ENCODE measurements around the gene NMNAT3.

Gene NMNAT3

DNA sequence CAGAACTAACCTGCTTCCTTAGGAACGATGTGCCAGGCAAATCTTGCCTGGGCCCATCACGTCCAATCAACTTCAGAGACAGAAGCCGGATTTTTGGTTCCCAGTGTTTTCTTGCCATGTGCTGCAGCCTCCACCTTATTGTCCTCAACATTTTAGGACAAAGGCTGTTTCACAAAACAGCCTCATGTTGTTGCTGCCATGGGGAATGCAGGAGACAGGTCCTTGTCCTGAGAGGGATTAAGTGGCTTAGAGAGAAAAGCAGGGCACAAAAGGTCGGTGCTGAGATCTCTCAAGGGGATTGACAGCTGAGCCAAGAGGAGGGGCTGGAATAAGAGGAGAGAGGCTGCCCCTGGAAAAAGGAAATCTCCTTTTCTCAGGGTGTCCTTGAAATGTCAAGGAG, 11.3 kb upstream of the NMNAT3 start:
- TF ChIP-seq GATA1 (IDR thresholded peaks at IDR 0.05; ENCODE audit: low read depth, low read length) (no peak), POLR2A (IDR thresholded peaks at IDR 0.05; ENCODE audit: low read length) (no peak)
- DNase-seq: no peak

DNA sequence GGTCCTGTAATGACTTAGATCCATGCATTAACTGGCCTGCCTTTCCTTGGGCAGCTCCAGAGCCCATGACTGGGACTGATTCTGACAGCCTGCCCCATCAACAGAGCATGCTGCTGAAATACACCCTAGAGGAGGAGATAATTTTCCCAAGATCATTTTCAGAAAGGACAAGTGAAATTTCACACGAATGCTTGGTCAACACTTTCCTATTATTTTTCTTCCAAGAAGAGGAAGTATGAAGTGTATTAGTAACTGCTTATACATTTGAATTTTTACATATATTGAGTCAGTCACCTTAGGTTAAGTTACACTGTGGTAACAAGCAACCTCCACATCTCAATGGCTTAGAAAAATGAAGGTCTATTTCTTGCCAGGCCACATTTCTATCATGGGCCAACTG, 9.7 kb upstream of the NMNAT3 start:
- TF ChIP-seq POLR2A (IDR thresholded peaks at IDR 0.05; ENCODE audit: low read length): no peak
- no peak for TF ChIP-seq GATA1 (IDR thresholded peaks at IDR 0.05; ENCODE audit: low read depth, low read length)

DNA sequence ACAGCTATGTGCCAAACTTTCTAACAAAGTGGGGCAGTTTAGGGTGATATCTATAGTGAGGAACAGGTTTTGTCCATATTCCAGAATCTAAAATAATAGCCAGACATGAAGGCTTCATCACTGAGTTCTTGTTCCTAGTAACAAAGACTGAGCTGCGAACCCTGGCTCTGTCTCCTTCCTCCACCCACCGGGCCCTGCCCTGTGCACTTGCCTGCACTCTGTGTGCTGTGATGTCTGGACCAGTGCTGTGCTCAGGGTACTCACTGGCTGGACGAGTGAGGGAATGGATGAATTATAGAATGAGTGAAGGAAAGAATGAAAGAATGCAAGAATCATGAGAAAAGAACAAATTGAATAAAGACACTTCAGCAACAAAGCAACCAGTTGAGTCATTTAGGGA, 8.9 kb upstream of the NMNAT3 start:
- no peak for TF ChIP-seq GATA1 (IDR thresholded peaks at IDR 0.05; ENCODE audit: low read depth, low read length)
- no peak for TF ChIP-seq POLR2A (IDR thresholded peaks at IDR 0.05; ENCODE audit: low read length)
- no peak for DNase-seq

More for the DNA sequence above, 9.7 kb upstream of the NMNAT3 start:
- no peak for DNase-seq

DNA sequence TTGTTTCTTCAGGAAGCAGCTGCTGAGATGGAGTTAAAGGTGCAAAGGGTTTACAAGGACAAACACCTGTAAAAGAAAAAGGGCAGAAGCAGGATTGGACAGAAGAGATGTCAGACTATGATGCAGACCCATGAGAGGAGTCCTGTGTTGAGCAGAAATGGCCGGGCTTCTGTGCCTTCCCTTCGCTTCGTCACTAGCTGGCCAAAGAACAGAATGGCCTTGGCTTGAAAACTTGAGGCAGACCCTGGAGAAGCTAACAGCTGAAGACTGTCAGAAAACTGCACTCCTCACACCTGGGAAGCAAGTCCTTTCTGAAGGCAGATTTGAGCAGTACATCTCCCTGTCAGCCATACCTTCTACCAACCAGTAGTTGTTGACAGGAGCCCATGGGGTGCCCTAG, 8.4 kb upstream of the NMNAT3 start:
- DNase-seq: no peak
- TF ChIP-seq POLR2A (IDR thresholded peaks at IDR 0.05; ENCODE audit: low read length): no peak
- TF ChIP-seq GATA1 (IDR thresholded peaks at IDR 0.05; ENCODE audit: low read depth, low read length): no peak

DNA sequence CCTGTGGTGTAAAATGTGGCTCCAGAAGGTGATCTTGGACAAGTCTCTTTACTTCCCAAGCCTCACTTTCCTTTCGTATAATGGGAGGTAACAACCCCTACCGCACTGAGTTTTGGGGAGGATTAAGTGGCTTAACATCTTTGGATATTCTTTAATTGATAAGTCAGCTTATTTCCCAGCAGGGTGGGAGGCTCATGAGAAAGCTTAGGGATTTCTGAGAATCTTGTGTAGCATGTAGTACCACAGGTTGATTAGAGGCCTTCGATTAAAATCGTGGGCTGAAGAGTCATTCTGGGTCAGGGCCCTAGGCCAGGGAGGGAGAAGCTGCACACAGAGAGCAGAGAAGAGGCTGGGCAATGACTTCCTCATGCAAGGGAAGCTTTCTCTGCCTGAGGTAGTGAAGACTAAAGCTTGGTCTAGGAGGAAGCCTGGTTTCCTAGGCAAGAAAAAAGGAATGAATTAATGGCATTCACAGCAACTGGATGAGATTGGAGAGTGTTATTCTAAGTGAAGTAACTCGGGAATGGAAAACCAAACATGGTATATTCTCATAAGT, 1.5 kb upstream of the NMNAT3 start:
- DNase-seq: peak; percentile 10 to 25
- TF ChIP-seq GATA1 (IDR thresholded peaks at IDR 0.05; ENCODE audit: low read depth, low read length) (no peak), POLR2A (IDR thresholded peaks at IDR 0.05; ENCODE audit: low read length) (no peak)

DNA sequence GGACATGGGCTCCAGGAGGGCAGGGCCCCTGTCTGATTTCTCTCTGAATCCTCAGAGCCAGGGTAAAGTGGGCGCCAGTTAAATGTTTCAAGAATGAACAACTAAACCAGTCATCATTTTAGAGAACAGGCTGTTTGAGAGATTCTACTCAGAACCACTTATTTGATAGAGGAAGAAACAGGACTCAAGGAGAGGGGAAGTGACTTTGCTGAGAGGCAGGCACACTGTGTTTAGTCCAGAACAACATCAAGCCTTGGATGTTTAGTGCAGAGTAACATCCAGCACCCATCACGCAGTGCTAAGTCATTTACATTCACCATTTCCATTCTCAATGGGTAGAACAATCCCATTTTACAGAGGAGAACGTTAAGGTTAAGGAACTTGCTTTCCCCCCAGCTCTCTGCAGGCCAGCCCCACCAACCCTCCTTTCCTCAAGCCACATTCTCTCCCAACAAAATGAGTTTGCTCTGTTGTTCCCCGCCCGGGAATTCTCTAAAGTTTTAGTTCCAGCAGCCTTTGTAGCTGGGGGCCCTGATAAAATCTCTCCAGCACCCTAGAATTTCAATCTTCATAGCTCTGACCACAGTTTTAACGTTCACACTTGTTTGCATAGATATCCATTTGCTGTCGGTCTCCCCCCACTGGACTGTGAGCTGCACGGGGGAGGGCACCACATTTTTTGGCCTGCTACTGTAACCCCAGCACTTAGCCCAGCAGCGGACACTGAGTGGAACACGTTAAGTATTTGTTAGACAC, 962 bp downstream of the NMNAT3 start:
- DNase-seq: peak; percentile 47 to 76
- no peak for TF ChIP-seq POLR2A (IDR thresholded peaks at IDR 0.05; ENCODE audit: low read length)
- TF ChIP-seq GATA1 (IDR thresholded peaks at IDR 0.05; ENCODE audit: low read depth, low read length): no peak

DNA sequence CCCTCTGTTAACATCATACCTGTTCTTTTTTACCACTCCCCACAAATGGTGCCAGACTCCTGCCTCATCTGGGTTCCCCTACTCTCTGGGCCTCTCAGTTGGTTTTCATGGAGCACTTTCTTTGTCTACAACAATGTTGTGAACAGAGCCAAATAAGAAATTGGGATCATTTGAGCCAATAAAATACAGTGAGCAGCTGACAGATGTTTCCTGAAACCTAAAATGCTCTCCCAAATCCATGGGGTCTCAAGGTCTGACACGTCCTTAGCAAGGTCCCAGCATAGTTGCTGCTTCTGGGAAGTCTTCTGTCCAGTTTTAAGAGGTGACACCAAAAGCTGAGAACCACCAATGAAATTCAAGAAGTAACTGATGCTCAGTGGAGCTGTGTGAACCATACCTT, 1.7 kb downstream of the NMNAT3 start:
- DNase-seq: peak in 1 of 2 experiments; percentile 23
- no peak for TF ChIP-seq GATA1 (IDR thresholded peaks at IDR 0.05; ENCODE audit: low read depth, low read length)
- TF ChIP-seq POLR2A (IDR thresholded peaks at IDR 0.05; ENCODE audit: low read length): no peak

DNA sequence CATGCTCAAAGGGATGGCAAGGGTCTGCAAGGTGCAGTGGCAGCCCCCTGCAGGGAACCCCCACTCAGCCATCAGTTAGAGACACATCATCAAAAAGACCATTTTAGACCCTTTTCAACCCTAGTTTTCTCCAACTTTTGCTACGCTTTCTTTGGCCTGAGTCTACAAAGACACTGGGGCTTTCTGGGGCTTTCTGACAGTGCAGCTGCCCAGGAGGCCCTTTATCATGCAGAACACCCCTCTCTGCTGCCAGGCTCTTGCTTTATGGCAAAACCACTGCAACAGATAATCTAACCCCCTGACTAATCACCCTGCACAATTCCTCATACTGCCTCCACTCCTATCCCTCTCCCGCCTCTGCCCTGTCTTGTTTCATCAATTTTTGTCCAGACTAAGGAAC, 2.4 kb downstream of the NMNAT3 start:
- DNase-seq: peak; percentile 65 to 83
- TF ChIP-seq POLR2A (IDR thresholded peaks at IDR 0.05; ENCODE audit: low read length) (no peak), GATA1 (IDR thresholded peaks at IDR 0.05; ENCODE audit: low read depth, low read length) (no peak)

DNA sequence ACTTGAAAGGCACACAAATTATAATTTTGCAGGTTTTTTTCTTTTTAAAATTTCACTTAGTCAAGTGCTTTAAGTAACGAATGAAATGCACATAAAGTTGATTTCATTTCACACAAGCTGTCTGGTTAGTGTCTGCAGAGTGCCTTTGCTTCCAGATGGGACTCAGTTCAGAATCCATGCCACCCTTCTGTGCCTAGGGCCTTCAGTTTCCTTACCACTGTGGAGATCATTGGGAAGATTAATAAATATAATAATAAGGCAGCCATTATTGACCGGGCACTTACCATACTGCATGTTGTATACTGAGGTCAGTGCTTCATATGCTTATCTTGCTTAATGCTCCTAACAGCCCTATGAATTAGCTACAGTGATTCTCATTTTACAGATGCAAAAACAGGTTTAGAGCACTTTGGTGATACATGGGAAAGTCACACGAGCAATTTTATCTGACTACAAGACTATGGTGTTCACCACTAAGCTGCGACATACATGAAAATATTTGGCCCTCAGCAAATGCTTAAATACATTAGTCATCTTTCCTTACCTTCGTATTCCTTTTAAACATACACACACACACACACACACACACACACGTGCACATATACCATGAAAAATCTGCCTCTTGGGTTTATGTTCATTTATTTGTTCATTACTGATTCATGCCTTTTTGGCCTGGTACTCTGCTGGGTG, 3.1 kb downstream of the NMNAT3 start:
- TF ChIP-seq GATA1 (IDR thresholded peaks at IDR 0.05; ENCODE audit: low read depth, low read length): no peak
- no peak for TF ChIP-seq POLR2A (IDR thresholded peaks at IDR 0.05; ENCODE audit: low read length)
- peak; percentile 26 to 27 for DNase-seq

DNA sequence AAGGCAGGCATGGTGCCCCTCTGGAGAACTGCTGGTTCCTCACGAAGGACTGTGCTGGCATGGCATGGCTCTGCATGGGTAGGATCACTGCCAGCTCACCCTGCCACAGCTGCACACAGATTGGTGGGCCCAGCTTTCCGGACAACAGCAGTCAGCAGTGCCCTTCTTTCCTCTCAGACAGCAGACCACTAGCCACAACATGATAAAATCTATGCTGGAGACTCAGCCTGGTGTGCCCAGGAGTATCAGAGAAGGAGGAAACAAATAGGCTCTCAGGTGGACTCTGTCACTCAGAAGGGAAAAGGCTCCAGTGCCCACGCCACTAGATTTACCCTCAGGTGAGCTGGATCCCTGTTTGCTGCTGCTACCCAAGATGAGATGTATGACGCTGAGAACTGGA, 4.9 kb downstream of the NMNAT3 start:
- DNase-seq: no peak
- TF ChIP-seq POLR2A (IDR thresholded peaks at IDR 0.05; ENCODE audit: low read length) (no peak), GATA1 (IDR thresholded peaks at IDR 0.05; ENCODE audit: low read depth, low read length) (no peak)

DNA sequence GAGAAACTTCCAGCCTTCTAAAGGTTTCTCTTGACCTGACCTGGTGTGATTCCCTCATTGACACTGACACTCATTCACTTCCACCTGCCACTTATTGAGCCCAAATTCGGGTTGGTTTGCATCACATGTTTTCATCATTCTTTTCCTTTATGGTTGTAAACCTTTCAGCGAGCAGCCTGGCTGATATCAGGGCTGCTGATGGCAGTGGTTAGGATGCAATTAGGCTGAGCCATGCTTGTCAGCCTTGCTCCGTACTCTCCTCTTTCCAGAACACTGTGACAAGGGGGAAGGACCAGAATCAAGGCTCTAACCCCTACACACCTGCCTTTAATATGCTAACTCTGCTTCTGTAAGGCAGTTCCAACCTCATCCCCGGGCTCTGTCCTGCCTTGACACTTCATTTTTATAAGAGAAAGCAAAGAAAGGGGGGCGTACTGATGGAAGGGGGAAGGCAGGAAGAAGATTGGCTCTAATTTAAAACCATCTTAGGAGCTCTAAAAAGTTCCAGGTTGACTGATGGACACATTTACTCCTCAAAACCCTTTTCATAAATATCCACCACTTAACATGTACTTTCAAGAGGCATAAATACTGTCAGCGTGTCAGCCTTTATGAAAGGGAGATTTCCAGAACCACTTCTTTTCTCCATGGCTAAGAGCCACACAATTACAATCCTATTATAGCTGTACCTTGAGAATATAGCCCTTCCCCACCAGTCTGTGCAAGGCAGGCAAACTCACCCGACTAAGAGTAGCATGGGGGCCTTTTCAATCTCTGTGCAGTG, 5.7 kb downstream of the NMNAT3 start:
- no peak for DNase-seq
- no peak for TF ChIP-seq GATA1 (IDR thresholded peaks at IDR 0.05; ENCODE audit: low read depth, low read length)
- no peak for TF ChIP-seq POLR2A (IDR thresholded peaks at IDR 0.05; ENCODE audit: low read length)

DNA sequence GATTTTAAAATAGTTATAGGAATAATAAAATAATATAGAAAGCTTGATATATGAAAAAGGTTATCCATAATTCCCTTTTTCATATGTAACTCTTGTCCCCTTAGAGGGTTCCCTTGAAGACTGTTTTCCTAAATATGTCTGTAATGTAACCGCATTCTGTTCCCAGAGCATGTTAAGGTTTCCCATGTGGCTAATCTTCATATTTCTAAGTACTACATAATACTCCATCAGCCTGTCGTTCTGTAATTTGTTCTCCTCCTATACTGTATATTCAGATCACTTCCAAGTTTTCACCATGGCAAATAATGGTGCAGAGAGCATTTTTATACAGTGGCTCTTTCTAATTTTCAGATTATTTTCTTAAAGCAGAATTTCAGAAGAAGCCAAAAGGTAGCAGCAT, 6.7 kb downstream of the NMNAT3 start:
- DNase-seq: no peak
- TF ChIP-seq POLR2A (IDR thresholded peaks at IDR 0.05; ENCODE audit: low read length) (no peak), GATA1 (IDR thresholded peaks at IDR 0.05; ENCODE audit: low read depth, low read length) (no peak)

DNA sequence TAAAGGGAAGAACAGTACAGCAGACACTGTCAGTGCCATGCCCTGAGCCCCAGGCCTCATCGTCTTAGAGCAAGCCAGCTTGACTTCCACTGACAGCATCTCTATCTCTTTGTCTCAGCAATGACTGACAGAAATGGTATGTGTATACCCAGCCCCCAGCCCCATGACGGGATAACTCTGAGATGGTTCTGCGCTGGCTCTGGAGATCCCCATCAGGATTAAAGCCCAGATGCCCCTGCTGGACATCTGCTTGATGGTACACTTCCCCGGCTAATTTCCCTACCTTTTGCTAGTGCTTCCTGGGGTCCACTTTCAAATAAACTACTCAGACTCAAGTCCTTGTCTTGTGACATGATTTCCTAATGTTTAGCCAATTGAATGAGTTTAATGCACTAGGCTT, 7.6 kb downstream of the NMNAT3 start:
- no peak for DNase-seq
- no peak for TF ChIP-seq GATA1 (IDR thresholded peaks at IDR 0.05; ENCODE audit: low read depth, low read length)

DNA sequence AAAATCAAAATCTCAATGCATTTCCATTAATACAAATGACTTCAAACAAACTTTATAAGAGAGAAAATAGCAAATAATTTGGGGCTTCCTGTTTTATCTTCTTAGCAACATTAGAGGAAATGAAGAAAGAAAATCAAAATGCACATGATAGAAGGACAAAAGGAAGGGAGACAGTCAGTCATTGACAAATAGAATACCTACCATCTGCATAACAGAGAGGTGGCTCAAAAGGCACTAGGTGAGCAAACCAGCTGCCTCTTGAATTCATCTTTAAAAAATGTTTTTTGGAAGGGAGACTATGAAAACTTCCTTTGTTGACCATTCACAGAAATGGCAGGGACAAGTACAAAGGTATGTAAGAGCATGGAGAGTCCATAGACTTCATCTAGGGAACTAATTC, 9.4 kb downstream of the NMNAT3 start:
- TF ChIP-seq POLR2A (IDR thresholded peaks at IDR 0.05; ENCODE audit: low read length) (no peak), GATA1 (IDR thresholded peaks at IDR 0.05; ENCODE audit: low read depth, low read length) (no peak)
- no peak for DNase-seq

All from erythroblast (primary cell).